Measurements from ENCODE around the gene VIT.

- TF ChIP-seq REST (IDR thresholded peaks at IDR 0.05; ENCODE audit: low read depth, low read length) (no peak), EP300 (IDR thresholded peaks at IDR 0.05; ENCODE audit: borderline replicate concordance in 1 of 2, low read depth in 1 of 2, low read length in 1 of 2) (no peak)
Measured at GRCh38 chr2:36808386-36809068, 112.0 kb downstream of the VIT start.

Data from SK-N-SH (cell line).